Thyroid gland (tissue), 4 donors: ENCODE results near the gene PIK3R5. TPM values are rescaled to one million over a fixed set of nuclear protein-coding genes. Genes with fewer than 3 reads are reported as not detected.
"Not testable (repeated sequence)": the region's sequence is repeated elsewhere in the genome, so short reads cannot be mapped to it uniquely, and the experiment has no call there.

Experiments used
- DNase-seq, 2 donors: peaks; one replicate each; pipeline ENCODE4 v3.0.0-alpha.2; 2019
- H3K27ac ChIP-seq, 3 donors: fragments of 200-600 bp; sonication (generic); 1 replicate in 2 of 3; 2 replicates in 1 of 3; pipeline ENCODE4 v1.5.1; 2016 to 2019; ENCODE audit warnings: mild to moderate bottlenecking in 1 of 3, moderate library complexity in 1 of 3
- H3K27me3 ChIP-seq: fragments of 200-600 bp; sonication (generic); one replicate; pipeline ENCODE4 v1.5.1; 2019
- H3K36me3 ChIP-seq, 2 donors: fragments of 200-600 bp; sonication (generic); one replicate each; pipeline ENCODE4 v1.5.1; 2016 to 2019
- H3K4me1 ChIP-seq, 2 donors: fragments of 200-600 bp; sonication (generic); one replicate each; pipeline ENCODE4 v1.5.1; 2017 to 2019
- H3K4me3 ChIP-seq, 3 donors: fragments of 200-600 bp; sonication (generic); replicated peaks in 1 of 3; 1 replicate in 2 of 3; 2 replicates in 1 of 3; pipeline ENCODE4 v1.5.1; 2016; ENCODE audit warnings: mild to moderate bottlenecking in 1 of 3
- H3K9me3 ChIP-seq: fragments of 200-600 bp; sonication (generic); one replicate; pipeline ENCODE4 v1.5.1; 2017
- CTCF ChIP-seq, 6 experiments: fragments of 200-600 bp in 3 of 6; fragments of 450-650 bp in 3 of 6; sonication (generic) in 3 of 6; IDR thresholded peaks; one replicate each; pipeline ENCODE4 v1.5.1; 2016 to 2019; ENCODE audit warnings: antibody characterized with exemption in 6 of 6, mild to moderate bottlenecking in 2 of 6, inconsistent platforms in 1 of 6, moderate library complexity in 1 of 6
- POLR2A ChIP-seq, 2 donors: fragments of 450-650 bp; IDR thresholded peaks; one replicate each; pipeline ENCODE4 v1.6.1; 2017; ENCODE audit warnings: antibody characterized with exemption in 2 of 2, mild to moderate bottlenecking in 2 of 2, moderate library complexity in 1 of 2
- WGBS, 2 donors: methylation state at CpG; one replicate each; pipeline ENCODE4 v1.1.5; 2017; 5-methylcytosine and 5-hydroxymethylcytosine counted together
- intact Hi-C: fragments of 100-400 bp; cut with DNase I; formaldehyde crosslinking; loops from one replicate; pipeline ENCODE4 v1.15.1; 2023
- total RNA-seq, 4 donors: library from RNA; depleted of rRNA; stranded (reverse); fragments of >200 nt; gene quantifications; one replicate each; pipeline ENCODE4 v1.2.3, GENCODE V29; 2016

The PIK3R5 gene
- total RNA-seq, 4 donors from 2014 or later, result 2.3 to 10.6 (median 5.1) TPM

- no peaks in the 10 kb centered on the region for H3K36me3 ChIP-seq
- no peaks in the 10 kb centered on the region for H3K9me3 ChIP-seq
- DNase-seq, result no peak
- H3K4me1 ChIP-seq, result no peaks in the 10 kb centered on the region
- WGBS, 2 donors, result 37 to 46% methylated on average over 5 of the region's 5 CpGs
- H3K4me3 ChIP-seq, result no peak overlapping the region
- H3K27ac ChIP-seq, result no peak overlapping the region
- H3K27me3 ChIP-seq, result no peaks in the 10 kb centered on the region
- intact Hi-C loops, result no loop called here
- no peak for TF ChIP-seq CTCF (IDR thresholded peaks at IDR 0.05)
- no peak for TF ChIP-seq POLR2A (IDR thresholded peaks at IDR 0.05)
Measured at GRCh38 chr17:8857919-8858318, 107.6 kb downstream of the PIK3R5 start.

DNA sequence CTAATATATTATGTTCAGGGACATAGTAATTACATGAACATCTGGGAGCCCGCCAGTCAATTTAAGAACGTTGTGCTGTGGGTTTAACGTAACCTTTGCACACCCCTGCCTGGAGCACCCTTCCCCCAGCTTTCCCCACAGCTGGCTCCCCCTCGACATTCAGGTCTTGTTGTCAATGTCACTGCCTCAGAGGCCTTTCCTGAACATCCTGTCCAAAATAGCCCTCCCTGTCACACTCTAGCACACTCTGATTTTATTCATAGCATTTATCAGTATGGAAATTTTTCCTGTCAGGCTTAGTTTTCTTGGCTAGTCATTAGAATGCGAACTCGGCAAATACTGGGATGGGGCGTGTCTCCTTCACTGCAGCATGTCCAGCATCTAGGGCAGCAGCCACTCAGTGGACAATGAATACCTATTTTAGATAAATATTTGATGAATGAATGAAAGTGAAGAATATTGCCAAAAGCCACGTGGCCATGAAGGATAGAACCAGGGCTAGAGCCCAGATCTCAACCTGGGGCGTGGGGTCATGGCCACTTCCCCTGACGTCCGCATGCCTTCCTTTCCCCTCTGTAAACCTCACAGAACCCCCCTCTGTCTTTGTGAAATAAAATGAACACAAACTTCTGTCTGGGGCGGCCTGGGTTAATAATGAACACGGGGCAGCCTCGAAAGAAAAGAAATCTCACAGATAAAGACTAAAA is 108.5 kb downstream of the PIK3R5 start:
- intact Hi-C loops, result no loop called here
- Histone ChIP-seq H3K27me3 (no peaks in the 10 kb centered on the region), H3K27ac (no peak overlapping the region), H3K9me3 (no peaks in the 10 kb centered on the region), H3K36me3 (no peaks in the 10 kb centered on the region), H3K4me1 (no peaks in the 10 kb centered on the region), H3K4me3 (no peak overlapping the region)
- TF ChIP-seq POLR2A (IDR thresholded peaks at IDR 0.05) (no peak), CTCF (IDR thresholded peaks at IDR 0.05) (no peak)
- DNase-seq, result no peak
- WGBS, 2 donors, result 56 to 57% methylated on average over 14 of the region's 14 CpGs

DNA sequence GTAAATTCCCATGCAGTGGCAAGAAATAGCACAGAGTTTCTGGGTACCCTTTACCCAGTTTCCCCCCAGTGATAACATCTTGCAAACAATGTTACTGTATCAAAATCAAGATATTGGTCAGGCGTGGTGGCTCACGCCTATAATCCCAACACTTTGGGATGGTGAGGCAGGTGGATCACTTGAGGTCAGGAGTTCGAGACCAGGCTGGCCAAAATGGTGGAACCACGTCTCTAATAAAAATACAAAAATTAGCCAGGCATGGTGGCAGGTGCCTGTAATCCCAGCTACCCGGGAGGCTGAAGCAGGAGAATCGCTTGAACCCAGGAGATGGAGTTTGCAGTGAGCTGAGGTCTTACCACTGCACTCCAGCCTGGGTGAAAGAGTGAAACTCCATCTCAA is 109.3 kb downstream of the PIK3R5 start:
- intact Hi-C loops, H3K9me3 ChIP-seq, H3K4me3 ChIP-seq, H3K4me1 ChIP-seq, DNase-seq, H3K36me3 ChIP-seq, H3K27me3 ChIP-seq, H3K27ac ChIP-seq: not testable (repeated sequence)
- 85 to 88% methylated on average over 6 of the region's 6 CpGs for WGBS, 2 donors

DNA sequence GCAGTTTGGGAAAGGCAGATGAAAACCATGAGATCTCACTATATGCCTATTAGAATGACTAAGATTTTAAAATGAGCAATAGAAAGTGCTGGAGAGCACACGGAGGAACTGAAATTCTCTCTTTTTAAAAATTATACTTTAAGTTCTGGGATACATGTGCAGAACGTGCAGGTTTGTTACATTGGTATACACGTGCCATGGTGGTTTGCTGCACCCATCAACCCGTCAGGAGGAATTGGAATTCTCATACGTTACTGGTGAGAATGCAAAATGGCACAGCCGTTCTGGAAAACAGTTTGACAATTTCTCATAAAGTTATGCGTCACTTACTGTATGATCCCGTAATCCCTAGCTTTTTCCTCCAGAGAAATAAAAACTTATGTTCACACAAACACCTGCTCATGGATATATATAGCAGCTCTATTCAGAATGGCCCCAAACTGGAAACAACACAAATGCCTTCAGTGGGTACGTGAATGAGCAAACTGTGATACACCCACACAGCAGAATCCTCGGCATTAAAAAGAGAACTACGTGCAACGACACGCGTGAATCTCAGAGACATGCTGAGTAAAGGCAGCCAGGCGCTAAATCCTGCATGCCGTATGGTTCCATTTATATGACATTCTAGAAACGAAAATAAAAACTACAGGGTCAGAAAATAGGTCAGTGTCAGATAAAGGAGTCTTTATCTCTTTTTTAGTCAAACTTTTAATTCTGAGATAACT is 109.9 kb downstream of the PIK3R5 start:
- Histone ChIP-seq H3K4me3 (no peak overlapping the region), H3K9me3 (no peaks in the 10 kb centered on the region), H3K27me3 (no peaks in the 10 kb centered on the region), H3K36me3 (no peaks in the 10 kb centered on the region), H3K27ac (no peak overlapping the region), H3K4me1 (no peaks in the 10 kb centered on the region)
- TF ChIP-seq POLR2A (IDR thresholded peaks at IDR 0.05) (no peak), CTCF (IDR thresholded peaks at IDR 0.05) (no peak)
- WGBS, 2 donors, result 84 to 87% methylated on average over 17 of the region's 17 CpGs
- intact Hi-C loops, result no loop called here
- DNase-seq, result no peak

GRCh38 chr17:8851600-8851999 is 113.9 kb downstream of the PIK3R5 start:
- Histone ChIP-seq H3K36me3 (no peaks in the 10 kb centered on the region), H3K27me3 (no peaks in the 10 kb centered on the region), H3K9me3 (no peaks in the 10 kb centered on the region), H3K4me3 (no peak overlapping the region), H3K4me1 (no peaks in the 10 kb centered on the region), H3K27ac (no peak overlapping the region)
- no peak for DNase-seq
- 89 to 91% methylated on average over 5 of the region's 5 CpGs for WGBS, 2 donors
- TF ChIP-seq CTCF (IDR thresholded peaks at IDR 0.05) (no peak), POLR2A (IDR thresholded peaks at IDR 0.05) (no peak)
- intact Hi-C loops, result no loop called here
